Liver (tissue), 3 donors: ENCODE measurements around the gene FGR.

ENCODE experiments used
- FOXA1 ChIP-seq: IDR thresholded peaks from 2 replicates; pipeline ENCODE4 v1.6.1; 2016; ENCODE audit warnings: antibody characterized with exemption
- JUND ChIP-seq, 2 donors: IDR thresholded peaks; 2 replicates each; pipeline ENCODE4 v1.6.1; 2016; ENCODE audit warnings: antibody characterized with exemption in 2 of 2
- RAD21 ChIP-seq, 2 donors: IDR thresholded peaks; 2 replicates each; pipeline ENCODE4 v1.6.1; 2016; ENCODE audit warnings: antibody characterized with exemption in 2 of 2, mild to moderate bottlenecking in 2 of 2
- RXRA ChIP-seq, 2 donors: IDR thresholded peaks; 2 replicates each; pipeline ENCODE4 v1.6.1; 2017 to 2018; ENCODE audit warnings: antibody characterized with exemption in 2 of 2, mild to moderate bottlenecking in 1 of 2
- SP1 ChIP-seq: IDR thresholded peaks from 2 replicates; pipeline ENCODE4 v1.6.1; 2018; ENCODE audit warnings: antibody characterized with exemption, mild to moderate bottlenecking
- TAF1 ChIP-seq: conservative IDR thresholded peaks from 2 replicates; pipeline ENCODE4 v1.6.1; 2016; ENCODE audit warnings: antibody characterized with exemption, mild to moderate bottlenecking
- YY1 ChIP-seq: IDR thresholded peaks from 2 replicates; pipeline ENCODE4 v1.6.1; 2016; ENCODE audit warnings: antibody characterized with exemption, mild to moderate bottlenecking
- TF ChIP-seq, protein P1 (sequence below): fragments of 150-350 bp; IDR thresholded peaks from 2 replicates; pipeline ENCODE4 v1.5.1; 2017; ENCODE audit warnings: improper control_type of control experiment, low read depth, low read length; ENCODE audit not compliant: missing input control
- TF ChIP-seq, protein P2 (sequence below): IDR thresholded peaks from 2 replicates; pipeline ENCODE4 v1.6.1; 2016; ENCODE audit warnings: antibody characterized with exemption
- TF ChIP-seq, protein P3 (sequence below): IDR thresholded peaks from 2 replicates; pipeline ENCODE4 v1.6.1; 2016; ENCODE audit warnings: antibody characterized with exemption
- TF ChIP-seq, protein P4 (sequence below): IDR thresholded peaks from 2 replicates; pipeline ENCODE4 v1.6.1; 2016; ENCODE audit warnings: antibody characterized with exemption, mild to moderate bottlenecking
- donor health status: healthy.
- donor health status: healthy.

DNA sequence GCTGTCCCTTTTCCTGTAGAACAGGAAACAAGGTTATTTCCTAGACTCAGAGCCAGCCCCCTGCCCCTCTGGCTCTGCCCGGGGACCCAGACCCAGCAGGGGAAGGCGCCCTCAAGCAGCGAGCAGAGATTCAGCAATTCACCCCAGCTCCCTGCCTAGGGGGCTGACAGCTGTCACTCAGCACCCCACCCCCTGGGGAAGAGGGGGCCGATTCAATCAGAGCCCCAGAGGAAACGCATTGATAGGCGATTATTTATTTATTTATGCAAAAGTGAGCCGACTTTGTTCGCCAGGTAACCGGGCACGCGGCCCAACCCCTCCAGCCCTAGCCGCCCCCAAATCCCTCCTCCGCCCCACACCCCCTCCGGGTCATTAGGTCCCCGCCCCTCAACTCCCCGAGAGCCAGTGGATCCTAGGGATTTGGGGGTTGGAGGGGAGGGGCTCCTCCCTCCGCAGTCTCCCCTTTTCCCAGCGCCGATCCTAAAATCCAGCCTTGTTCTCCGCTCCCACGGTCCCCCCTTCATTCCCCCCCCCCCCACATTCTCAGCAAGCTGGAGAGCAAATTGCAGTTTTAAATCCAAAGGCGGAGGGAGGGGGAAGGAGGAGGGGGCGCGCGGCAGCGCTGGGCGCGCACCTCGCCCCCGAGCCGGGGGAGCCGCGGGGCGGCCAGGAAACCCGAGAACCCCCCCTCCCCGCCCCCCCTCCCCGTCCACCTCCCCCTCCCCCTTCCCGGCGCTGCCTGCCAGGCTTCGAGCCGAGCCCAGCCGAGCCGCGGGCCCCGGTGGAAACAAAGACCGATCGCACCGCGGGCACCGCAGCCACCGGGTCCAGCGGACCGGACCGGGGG, 32.3 kb downstream of the FGR start:
- peak in 1 of 2 donors; percentile 24 for TF ChIP-seq RAD21 (IDR thresholded peaks at IDR 0.05)
- TF ChIP-seq, protein P1, sequence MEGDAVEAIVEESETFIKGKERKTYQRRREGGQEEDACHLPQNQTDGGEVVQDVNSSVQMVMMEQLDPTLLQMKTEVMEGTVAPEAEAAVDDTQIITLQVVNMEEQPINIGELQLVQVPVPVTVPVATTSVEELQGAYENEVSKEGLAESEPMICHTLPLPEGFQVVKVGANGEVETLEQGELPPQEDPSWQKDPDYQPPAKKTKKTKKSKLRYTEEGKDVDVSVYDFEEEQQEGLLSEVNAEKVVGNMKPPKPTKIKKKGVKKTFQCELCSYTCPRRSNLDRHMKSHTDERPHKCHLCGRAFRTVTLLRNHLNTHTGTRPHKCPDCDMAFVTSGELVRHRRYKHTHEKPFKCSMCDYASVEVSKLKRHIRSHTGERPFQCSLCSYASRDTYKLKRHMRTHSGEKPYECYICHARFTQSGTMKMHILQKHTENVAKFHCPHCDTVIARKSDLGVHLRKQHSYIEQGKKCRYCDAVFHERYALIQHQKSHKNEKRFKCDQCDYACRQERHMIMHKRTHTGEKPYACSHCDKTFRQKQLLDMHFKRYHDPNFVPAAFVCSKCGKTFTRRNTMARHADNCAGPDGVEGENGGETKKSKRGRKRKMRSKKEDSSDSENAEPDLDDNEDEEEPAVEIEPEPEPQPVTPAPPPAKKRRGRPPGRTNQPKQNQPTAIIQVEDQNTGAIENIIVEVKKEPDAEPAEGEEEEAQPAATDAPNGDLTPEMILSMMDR = no peak
- TF ChIP-seq TAF1 = no peak
- no peak for TF ChIP-seq JUND (IDR thresholded peaks at IDR 0.05)
- TF ChIP-seq, protein P2, sequence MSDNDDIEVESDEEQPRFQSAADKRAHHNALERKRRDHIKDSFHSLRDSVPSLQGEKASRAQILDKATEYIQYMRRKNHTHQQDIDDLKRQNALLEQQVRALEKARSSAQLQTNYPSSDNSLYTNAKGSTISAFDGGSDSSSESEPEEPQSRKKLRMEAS = no peak
- TF ChIP-seq YY1 = no peak
- TF ChIP-seq SP1 = no peak
- TF ChIP-seq, protein P3, sequence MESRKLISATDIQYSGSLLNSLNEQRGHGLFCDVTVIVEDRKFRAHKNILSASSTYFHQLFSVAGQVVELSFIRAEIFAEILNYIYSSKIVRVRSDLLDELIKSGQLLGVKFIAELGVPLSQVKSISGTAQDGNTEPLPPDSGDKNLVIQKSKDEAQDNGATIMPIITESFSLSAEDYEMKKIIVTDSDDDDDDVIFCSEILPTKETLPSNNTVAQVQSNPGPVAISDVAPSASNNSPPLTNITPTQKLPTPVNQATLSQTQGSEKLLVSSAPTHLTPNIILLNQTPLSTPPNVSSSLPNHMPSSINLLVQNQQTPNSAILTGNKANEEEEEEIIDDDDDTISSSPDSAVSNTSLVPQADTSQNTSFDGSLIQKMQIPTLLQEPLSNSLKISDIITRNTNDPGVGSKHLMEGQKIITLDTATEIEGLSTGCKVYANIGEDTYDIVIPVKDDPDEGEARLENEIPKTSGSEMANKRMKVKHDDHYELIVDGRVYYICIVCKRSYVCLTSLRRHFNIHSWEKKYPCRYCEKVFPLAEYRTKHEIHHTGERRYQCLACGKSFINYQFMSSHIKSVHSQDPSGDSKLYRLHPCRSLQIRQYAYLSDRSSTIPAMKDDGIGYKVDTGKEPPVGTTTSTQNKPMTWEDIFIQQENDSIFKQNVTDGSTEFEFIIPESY = no peak
- TF ChIP-seq FOXA1 = no peak
- no peak for TF ChIP-seq RXRA (IDR thresholded peaks at IDR 0.05)
- TF ChIP-seq, protein P4, sequence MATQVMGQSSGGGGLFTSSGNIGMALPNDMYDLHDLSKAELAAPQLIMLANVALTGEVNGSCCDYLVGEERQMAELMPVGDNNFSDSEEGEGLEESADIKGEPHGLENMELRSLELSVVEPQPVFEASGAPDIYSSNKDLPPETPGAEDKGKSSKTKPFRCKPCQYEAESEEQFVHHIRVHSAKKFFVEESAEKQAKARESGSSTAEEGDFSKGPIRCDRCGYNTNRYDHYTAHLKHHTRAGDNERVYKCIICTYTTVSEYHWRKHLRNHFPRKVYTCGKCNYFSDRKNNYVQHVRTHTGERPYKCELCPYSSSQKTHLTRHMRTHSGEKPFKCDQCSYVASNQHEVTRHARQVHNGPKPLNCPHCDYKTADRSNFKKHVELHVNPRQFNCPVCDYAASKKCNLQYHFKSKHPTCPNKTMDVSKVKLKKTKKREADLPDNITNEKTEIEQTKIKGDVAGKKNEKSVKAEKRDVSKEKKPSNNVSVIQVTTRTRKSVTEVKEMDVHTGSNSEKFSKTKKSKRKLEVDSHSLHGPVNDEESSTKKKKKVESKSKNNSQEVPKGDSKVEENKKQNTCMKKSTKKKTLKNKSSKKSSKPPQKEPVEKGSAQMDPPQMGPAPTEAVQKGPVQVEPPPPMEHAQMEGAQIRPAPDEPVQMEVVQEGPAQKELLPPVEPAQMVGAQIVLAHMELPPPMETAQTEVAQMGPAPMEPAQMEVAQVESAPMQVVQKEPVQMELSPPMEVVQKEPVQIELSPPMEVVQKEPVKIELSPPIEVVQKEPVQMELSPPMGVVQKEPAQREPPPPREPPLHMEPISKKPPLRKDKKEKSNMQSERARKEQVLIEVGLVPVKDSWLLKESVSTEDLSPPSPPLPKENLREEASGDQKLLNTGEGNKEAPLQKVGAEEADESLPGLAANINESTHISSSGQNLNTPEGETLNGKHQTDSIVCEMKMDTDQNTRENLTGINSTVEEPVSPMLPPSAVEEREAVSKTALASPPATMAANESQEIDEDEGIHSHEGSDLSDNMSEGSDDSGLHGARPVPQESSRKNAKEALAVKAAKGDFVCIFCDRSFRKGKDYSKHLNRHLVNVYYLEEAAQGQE = no peak
